CD14-positive monocyte (primary cell): ENCODE results near the gene FAAP100. TPM values are rescaled to one million over a fixed set of nuclear protein-coding genes. Genes with fewer than 3 reads are reported as not detected.

Experiments
- DNase-seq, 3 donors: peaks; one replicate each; pipeline ENCODE4 v3.0.0-alpha.2; 2011 to 2022
- H2AFZ ChIP-seq: 2 replicates; pipeline ENCODE4 v1.6.0; 2012; ENCODE audit warnings: mild to moderate bottlenecking, low read depth, low read length, inconsistent platforms; ENCODE audit not compliant: insufficient read depth, poor library complexity, severe bottlenecking
- H3K27ac ChIP-seq, 2 donors: 1 replicate in 1 of 2; 2 replicates in 1 of 2; pipeline ENCODE4 v1.5.1; 2012 to 2013; ENCODE audit warnings: low read length in 2 of 2, control low read depth in 1 of 2, inconsistent platforms in 1 of 2, low read depth in 1 of 2, mild to moderate bottlenecking in 1 of 2
- H3K27me3 ChIP-seq, 2 donors: one replicate each; pipeline versions ENCODE4 v1.6.0 to v1.6.1; 2011 to 2013; ENCODE audit warnings: low read length in 2 of 2; ENCODE audit not compliant: control insufficient read depth in 2 of 2, insufficient read depth in 2 of 2
- H3K36me3 ChIP-seq, 2 donors: replicated peaks in 1 of 2; 1 replicate in 1 of 2; 2 replicates in 1 of 2; pipeline versions ENCODE4 v1.5.1 to v1.6.1; 2012 to 2013; ENCODE audit warnings: low read length in 2 of 2, control low read depth in 1 of 2, inconsistent platforms in 1 of 2, mild to moderate bottlenecking in 1 of 2; ENCODE audit not compliant: insufficient read depth in 2 of 2, control insufficient read depth in 1 of 2
- H3K4me1 ChIP-seq, 2 donors: 1 replicate in 1 of 2; 2 replicates in 1 of 2; pipeline versions ENCODE4 v1.5.1 to v1.6.1; 2012 to 2013; ENCODE audit warnings: low read length in 2 of 2, control low read depth in 1 of 2, inconsistent platforms in 1 of 2, mild to moderate bottlenecking in 1 of 2, moderate library complexity in 1 of 2; ENCODE audit not compliant: insufficient read depth in 2 of 2, control insufficient read depth in 1 of 2
- H3K4me2 ChIP-seq: replicated peaks from 2 replicates; pipeline ENCODE3; 2012; ENCODE audit warnings: low read length, moderate library complexity, mild to moderate bottlenecking; ENCODE audit not compliant: poor library complexity, severe bottlenecking; ENCODE audit errors: extremely low read depth
- H3K4me3 ChIP-seq, 3 experiments: fragments of 200-600 bp in 1 of 3; sonication (generic) in 1 of 3; replicated peaks in 1 of 3; 1 replicate in 2 of 3; 2 replicates in 1 of 3; pipeline ENCODE4 v1.5.1; 2011 to 2013; ENCODE audit warnings: low read length in 3 of 3, mild to moderate bottlenecking in 3 of 3, control low read depth in 2 of 3, low read depth in 2 of 3, inconsistent platforms in 1 of 3, moderate library complexity in 1 of 3
- H3K79me2 ChIP-seq: 2 replicates; pipeline ENCODE4 v1.6.0; 2012; ENCODE audit warnings: mild to moderate bottlenecking, control low read depth, inconsistent platforms, low read length, moderate library complexity; ENCODE audit not compliant: insufficient read depth
- H3K9ac ChIP-seq: 2 replicates; pipeline ENCODE4 v1.6.0; 2017; ENCODE audit warnings: low read length, mild to moderate bottlenecking; ENCODE audit not compliant: insufficient read depth, poor library complexity, severe bottlenecking
- H3K9me3 ChIP-seq, 2 donors: replicated peaks in 1 of 2; 1 replicate in 1 of 2; 2 replicates in 1 of 2; pipeline versions ENCODE4 v1.5.1 to v1.6.1; 2012 to 2013; ENCODE audit warnings: low read length in 2 of 2, control low read depth in 1 of 2; ENCODE audit not compliant: control insufficient read depth in 1 of 2, insufficient read depth in 1 of 2
- H4K20me1 ChIP-seq: 2 replicates; pipeline ENCODE4 v1.6.0; 2012; ENCODE audit warnings: mild to moderate bottlenecking, low read length, control low read depth, moderate library complexity; ENCODE audit not compliant: insufficient read depth
- H3K27ac Mint-ChIP-seq, 7 donors: one replicate each; pipeline ENCODE4 v1.8.0; 2020; ENCODE audit warnings: mild to moderate bottlenecking in 7 of 7, mixed read lengths in 7 of 7, moderate library complexity in 6 of 7, inconsistent platforms in 2 of 7
- H3K27me3 Mint-ChIP-seq, 3 donors: one replicate each; pipeline ENCODE4 v1.8.0; 2021 to 2022; ENCODE audit warnings: low read depth in 3 of 3, mild to moderate bottlenecking in 3 of 3, mixed read lengths in 3 of 3, moderate library complexity in 3 of 3, inconsistent platforms in 1 of 3
- H3K36me3 Mint-ChIP-seq, 2 donors: one replicate each; pipeline ENCODE4 v1.8.0; 2020; ENCODE audit warnings: mixed read lengths in 2 of 2, inconsistent platforms in 1 of 2, mild to moderate bottlenecking in 1 of 2
- H3K4me1 Mint-ChIP-seq: one replicate; pipeline ENCODE4 v1.8.0; 2020; ENCODE audit warnings: mild to moderate bottlenecking, mixed read lengths
- H3K4me3 Mint-ChIP-seq, 2 donors: one replicate each; pipeline ENCODE4 v1.8.0; 2020; ENCODE audit warnings: mild to moderate bottlenecking in 2 of 2, mixed read lengths in 2 of 2, moderate library complexity in 1 of 2
- H3K9me3 Mint-ChIP-seq, 7 donors: one replicate each; pipeline ENCODE4 v1.8.0; 2020 to 2022; ENCODE audit warnings: mixed read lengths in 7 of 7, mild to moderate bottlenecking in 6 of 7, moderate library complexity in 6 of 7, inconsistent platforms in 2 of 7
- WGBS: methylation state at CpG from one replicate; pipeline ENCODE4 v1.1.5; 2013; ENCODE audit warnings: missing lambda C conversion rate; ENCODE audit not compliant: insufficient coverage; 5-methylcytosine and 5-hydroxymethylcytosine counted together
- intact Hi-C, 2 donors: fragments of 100-400 bp; cut with micrococcal nuclease; formaldehyde crosslinking; loops; one replicate each; pipeline versions ENCODE4 v1.15.0 to v1.15.1; 2023
- polyA plus RNA-seq, 3 donors: library from polyadenylated mRNA; depleted of rRNA in 1 of 3; unstranded in 2 of 3; stranded (reverse) in 1 of 3; fragments of 300-500 nt in 2 of 3; fragments of >200 nt in 1 of 3; fragmentation: Illumina TruSeq in 2 of 3; gene quantifications; 1 replicate in 2 of 3; 2 replicates in 1 of 3; pipeline ENCODE4 v1.2.3, GENCODE V29; 2012 to 2021
- TF ChIP-seq, protein P1 (sequence below): fragments of 200-600 bp; IDR thresholded peaks from one replicate; pipeline ENCODE4 v1.8.0; 2022; ENCODE audit warnings: antibody characterized with exemption, mild to moderate bottlenecking

FAAP100 gene
- polyA plus RNA-seq, 3 donors = 10.3 to 37.6 (median 13.9) TPM

DNA sequence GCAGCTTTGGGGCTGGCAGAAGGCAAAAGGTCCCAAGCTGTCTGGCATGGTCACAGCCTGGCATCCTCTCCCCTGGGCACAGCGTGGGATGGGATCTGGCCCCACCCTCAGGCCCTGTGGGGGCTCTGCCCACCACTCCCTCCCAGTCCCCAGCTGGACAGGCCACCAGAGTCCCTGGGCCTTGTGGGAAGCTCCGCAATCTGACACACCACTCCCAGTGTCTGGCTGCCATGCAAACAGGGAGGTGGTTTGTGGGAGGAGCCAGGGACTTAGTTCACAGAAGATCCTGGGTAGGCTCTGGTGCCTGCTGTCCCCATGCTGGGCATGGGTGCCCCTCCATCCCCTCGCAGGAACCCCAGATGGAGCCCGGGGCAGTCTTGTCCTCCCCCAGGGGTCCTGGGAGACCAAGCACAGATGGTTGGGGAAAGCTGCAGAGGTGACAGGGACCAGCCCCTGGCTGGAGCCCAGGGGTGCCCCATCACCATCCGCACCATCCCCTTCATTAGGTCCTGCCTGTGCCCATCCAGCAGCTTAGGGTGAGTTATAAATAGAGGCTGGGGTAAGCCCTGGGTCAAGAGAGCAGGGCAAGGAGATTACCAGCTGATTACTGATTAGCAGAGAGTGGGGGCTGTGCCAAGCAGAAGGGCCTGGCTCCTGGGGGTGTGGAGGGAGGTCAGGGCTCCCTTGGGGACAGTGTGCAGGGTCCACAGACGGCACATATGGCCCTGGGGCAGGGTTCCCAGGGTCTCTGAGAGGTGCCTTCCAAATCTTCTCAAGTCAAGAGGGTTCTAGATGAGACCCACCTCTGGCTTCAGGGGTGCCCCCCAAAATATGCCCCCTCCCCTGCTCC, 17.8 kb downstream of the FAAP100 start:
- Histone ChIP-seq H3K9ac (no peak overlapping the region), H3K27ac (no peak overlapping the region), H2AFZ (no peak overlapping the region), H3K4me1 (peaks cover 7 to 12% of the 10 kb centered on the region in 2 donors), H4K20me1 (peaks cover 13% of the 10 kb centered on the region), H3K4me2 (no peak overlapping the region), H3K9me3 (peaks cover 0 to 16% of the 10 kb centered on the region in 2 donors), H3K36me3 (peaks cover 10 to 16% of the 10 kb centered on the region in 2 donors), H3K79me2 (no peaks in the 10 kb centered on the region), H3K4me3 (no peak overlapping the region), H3K27me3 (peaks cover 9 to 55% of the 10 kb centered on the region in 2 donors)
- DNase-seq = no peak
- intact Hi-C loops = loop anchor here in 1 of 2 donors (5.0 kb wide), 1 partner anchor 277 kb away; no protein-coding TSS in a partner anchor
- Mint-ChIP-seq H3K27ac (no peak overlapping the region), H3K27me3 (peaks cover 36 to 57% (median 42%) of the 10 kb centered on the region in 3 donors), H3K36me3 (peaks cover 11 to 19% of the 10 kb centered on the region in 2 donors), H3K4me1 (peaks cover 11% of the 10 kb centered on the region), H3K9me3 (peaks cover 0 to 6% (median 2%) of the 10 kb centered on the region in 7 donors), H3K4me3 (peak overlapping the region in 1 of 2 donors; percentile 35)
- WGBS = 89% methylated on average over 3 of the region's 6 CpGs
- TF ChIP-seq, protein P1, sequence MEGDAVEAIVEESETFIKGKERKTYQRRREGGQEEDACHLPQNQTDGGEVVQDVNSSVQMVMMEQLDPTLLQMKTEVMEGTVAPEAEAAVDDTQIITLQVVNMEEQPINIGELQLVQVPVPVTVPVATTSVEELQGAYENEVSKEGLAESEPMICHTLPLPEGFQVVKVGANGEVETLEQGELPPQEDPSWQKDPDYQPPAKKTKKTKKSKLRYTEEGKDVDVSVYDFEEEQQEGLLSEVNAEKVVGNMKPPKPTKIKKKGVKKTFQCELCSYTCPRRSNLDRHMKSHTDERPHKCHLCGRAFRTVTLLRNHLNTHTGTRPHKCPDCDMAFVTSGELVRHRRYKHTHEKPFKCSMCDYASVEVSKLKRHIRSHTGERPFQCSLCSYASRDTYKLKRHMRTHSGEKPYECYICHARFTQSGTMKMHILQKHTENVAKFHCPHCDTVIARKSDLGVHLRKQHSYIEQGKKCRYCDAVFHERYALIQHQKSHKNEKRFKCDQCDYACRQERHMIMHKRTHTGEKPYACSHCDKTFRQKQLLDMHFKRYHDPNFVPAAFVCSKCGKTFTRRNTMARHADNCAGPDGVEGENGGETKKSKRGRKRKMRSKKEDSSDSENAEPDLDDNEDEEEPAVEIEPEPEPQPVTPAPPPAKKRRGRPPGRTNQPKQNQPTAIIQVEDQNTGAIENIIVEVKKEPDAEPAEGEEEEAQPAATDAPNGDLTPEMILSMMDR = no peak

DNA sequence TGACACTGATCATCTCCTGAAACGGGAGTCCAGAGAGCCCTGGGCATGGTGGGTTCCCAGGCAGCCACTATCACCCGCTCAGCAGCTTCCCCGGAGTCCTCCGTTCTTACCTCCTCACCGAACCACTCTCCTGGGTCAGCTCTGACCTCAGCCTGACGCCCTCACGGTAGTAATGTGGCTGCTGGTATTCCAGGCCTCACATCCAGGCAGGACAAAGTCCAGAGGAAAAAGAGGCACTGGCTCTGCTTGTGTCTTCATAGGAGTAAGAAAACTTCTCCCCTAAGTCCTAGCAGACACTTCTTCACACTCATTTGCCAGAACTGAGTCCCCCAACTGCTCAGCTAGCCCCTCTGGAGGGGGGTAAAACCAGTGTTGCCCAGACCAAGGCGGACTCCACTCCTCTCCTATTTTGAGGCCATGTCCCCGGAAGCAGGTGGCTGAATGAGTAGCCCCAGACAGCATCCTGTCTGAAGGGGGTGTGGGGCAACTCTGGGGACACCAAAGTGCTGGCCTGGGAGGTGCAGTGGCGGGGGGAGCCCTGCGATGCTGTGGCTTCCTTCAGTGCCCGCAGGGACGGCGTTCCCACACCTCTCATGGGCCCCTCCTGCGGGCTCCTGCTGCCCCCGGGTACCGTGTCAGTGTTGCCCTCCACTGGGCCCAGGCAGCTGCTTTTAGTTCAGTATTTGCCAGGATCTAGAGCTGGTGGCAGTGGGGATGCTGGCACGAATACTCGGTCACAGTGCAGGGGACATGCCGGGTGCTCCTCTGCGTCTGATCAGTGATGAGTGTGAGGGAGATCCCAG, 18.6 kb downstream of the FAAP100 start:
- Histone ChIP-seq H3K4me2 (no peak overlapping the region), H3K36me3 (peaks cover 2 to 7% of the 10 kb centered on the region in 2 donors), H2AFZ (no peak overlapping the region), H3K9me3 (peaks cover 0 to 16% of the 10 kb centered on the region in 2 donors), H3K79me2 (no peaks in the 10 kb centered on the region), H3K4me1 (peaks cover 7 to 12% of the 10 kb centered on the region in 2 donors), H3K4me3 (no peak overlapping the region), H3K27ac (no peak overlapping the region), H3K27me3 (peaks cover 9 to 61% of the 10 kb centered on the region in 2 donors), H3K9ac (no peak overlapping the region), H4K20me1 (peaks cover 13% of the 10 kb centered on the region)
- H3K9me3 Mint-ChIP-seq = peaks cover 0 to 6% (median 2%) of the 10 kb centered on the region in 7 donors
- peaks cover 41 to 65% (median 49%) of the 10 kb centered on the region in 3 donors for H3K27me3 Mint-ChIP-seq
- H3K4me1 Mint-ChIP-seq = peaks cover 11% of the 10 kb centered on the region
- TF ChIP-seq, protein P1 = no peak
- intact Hi-C loops = no loop called here
- 59% methylated on average over 21 of the region's 21 CpGs for WGBS
- H3K27ac Mint-ChIP-seq = no peak overlapping the region
- no peak overlapping the region for H3K4me3 Mint-ChIP-seq
- H3K36me3 Mint-ChIP-seq = peaks cover 10 to 11% of the 10 kb centered on the region in 2 donors
- no peak for DNase-seq
